HG03432 (cell line): ENCODE measurements around the gene DCLK1.
A peak's percentile ranks its signal among the peaks of the same experiment; 100 is the strongest.
"Not testable (repeated sequence)": the region's sequence is repeated elsewhere in the genome, so short reads cannot be mapped to it uniquely, and the experiment has no call there.

Experiments
- ATAC-seq: cut with Tn5 transposase; IDR thresholded peaks from one replicate; pipeline ENCODE4 v1.9.1; 2021; ENCODE audit warnings: mild to moderate bottlenecking, moderate library complexity; ENCODE audit not compliant: unreplicated experiment

Gene DCLK1

DNA sequence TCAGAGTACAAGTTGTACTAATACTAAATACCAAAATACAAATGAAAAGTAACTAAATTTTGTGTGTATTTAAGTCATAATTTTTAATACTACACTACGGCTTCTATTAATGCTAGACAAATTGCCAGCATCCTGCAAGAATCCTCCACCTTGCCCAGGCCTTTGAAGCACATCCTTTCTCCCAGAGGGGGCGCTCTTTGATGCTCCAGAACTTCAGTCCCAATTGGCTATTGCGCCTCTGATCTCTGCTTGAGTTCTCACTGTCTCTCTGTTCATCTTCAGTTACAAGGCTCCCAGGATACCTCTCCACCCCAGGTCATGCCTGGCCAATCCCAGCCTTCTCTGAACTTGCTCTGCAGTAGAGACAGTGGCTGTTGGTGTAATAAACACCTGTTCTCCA, 141.0 kb downstream of the DCLK1 start:
- ATAC-seq, result no peak

DNA sequence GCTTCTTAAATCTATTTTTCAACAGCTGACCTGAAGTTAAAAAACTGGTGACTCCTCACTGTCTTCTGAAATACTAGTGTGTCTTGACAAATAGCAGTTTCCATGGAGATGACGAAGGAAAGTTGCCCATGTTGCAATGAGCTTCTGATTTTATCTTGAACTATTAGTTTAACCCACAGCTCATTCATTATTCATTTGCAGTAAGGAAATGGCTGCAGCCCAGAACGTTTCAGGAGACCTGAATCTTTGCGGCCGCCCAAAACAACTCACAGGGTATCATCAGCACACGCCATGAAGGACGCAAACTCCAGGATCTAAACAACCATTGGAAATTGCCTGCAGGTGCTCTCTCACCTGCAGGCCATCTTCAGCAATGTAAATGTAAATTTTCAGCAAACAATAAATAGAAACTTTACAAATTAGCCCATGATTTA, 142.5 kb downstream of the DCLK1 start:
- no peak for ATAC-seq

DNA sequence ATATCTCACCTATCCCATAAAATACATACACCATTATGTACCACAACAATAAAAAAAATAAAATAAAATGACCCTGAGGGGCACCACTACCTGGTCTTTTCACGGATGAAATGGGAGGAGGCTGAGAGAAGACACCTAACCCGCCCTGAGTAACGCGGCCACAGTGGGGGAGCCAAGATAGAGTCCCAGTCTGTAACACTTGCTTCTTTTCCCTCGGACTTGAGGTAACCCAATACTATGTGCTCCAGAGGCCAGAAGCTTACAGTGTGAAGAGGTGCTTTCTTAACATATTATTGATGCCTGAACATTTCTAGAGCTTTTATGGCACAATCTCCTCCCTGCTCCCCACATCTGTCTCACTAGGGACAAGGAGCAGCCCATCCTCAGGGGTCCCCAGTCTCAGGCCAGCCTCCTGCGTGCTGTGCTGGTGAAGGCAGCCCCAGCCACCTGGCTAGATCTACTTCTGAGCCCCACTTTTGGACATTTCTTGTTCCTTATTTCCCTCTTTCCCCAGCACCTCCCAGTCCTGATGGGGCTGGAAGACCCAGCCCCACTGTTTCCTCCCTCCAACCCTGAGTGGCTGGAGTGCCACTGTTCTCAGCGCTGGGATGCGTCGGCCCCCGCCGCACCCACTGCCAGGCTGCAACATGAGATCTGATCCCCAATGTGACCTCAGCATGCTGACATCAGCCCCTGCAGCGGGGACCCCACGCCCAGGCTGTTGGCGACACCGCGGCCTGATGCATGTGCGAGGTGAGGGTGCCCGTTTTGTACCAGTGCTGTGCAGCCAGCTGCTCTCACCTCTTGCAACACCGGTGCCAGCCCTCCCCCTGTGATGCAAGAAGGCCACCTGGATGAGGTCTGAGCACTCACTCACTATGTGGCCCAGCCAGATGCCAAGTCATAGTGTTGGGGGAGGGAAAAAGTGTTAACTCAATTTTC, 143.3 kb downstream of the DCLK1 start:
- no peak for ATAC-seq

- no peak for ATAC-seq
Measured at GRCh38 chr13:35984776-35985453, 146.3 kb downstream of the DCLK1 start.

DNA sequence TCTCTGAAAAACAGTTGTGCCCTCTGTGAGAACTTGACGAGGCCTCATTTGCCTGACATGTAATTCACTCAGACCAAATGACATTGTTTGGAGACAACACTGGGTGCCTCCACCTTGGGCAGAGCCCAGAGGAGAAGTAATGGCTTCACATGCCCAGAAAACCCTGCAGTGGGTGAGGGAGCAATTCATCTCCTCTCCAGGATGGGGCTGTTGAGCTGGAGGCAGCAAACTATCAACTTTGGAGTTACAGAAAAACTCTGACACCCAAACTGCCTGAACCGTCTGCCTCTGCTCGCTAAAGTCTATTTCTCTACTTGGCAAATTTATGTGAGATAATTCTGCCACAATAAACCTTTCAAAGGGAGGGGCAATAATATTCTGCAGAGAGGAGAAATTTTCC, 146.9 kb downstream of the DCLK1 start:
- ATAC-seq, result no peak

DNA sequence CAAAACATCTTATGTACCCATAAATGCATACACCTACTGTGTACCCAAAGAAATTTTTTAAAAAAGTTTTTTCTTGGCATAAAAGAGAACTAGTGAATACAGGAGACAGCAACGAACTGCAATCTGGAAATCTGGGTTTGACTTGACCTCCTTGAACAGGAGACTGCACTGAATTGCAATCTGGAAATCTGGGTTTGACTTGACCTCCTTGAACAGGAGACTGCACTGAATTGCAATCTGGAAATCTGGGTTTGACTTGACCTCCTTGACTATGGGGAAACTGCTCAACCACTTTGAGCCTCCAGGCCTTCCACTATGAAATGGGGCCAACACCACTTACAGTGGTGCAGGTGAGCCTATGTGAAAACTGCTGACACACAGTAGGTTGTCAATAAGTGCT, 147.5 kb downstream of the DCLK1 start:
- ATAC-seq, result not testable (repeated sequence)

DNA sequence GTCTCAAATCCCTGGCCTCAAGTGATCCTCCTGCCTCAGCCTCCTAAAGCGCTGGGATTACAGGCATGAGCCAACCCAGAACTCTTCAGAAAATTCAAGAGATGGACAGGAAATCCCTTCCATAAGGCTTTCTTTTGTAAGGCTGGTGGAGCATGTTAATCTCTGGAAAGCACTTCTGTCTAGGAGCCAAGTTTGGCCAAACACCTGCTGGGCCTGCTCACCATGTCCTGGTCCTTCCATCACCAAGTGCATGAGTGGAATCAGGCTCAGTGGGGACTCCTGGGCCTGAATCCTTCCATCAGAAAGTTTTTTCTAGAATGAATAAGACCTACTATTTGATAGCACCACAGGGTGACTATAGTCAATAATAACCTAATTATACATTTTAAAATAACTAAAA, 148.0 kb downstream of the DCLK1 start:
- ATAC-seq, result no peak

DNA sequence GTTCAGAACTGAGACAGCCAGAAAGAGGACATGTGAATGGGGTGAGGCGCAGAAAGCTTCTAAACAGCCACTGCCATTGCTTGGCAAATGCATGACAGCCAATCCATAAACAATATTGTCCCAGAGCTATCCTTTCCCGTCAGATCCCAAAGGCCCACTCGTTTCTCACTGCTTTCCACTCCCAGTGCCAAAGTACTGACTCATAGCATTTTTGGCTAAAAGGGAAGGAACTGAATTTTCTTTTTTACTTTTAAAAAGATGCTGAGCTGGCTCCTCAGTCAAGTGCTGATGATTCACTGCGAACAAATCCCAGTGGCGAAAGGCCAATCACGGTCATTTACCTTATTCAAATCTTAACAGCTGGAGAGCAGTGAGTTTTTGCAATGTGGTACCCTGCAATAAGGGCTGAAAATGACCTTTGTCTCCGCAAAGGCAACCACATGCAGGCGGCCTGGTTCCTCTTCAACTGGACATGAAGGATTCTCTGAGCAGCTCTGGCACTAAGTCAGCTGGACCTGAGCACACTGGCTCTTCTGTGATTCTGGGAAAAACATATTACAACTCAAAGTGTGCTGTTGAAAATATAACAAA, 151.7 kb downstream of the DCLK1 start:
- no peak for ATAC-seq

DNA sequence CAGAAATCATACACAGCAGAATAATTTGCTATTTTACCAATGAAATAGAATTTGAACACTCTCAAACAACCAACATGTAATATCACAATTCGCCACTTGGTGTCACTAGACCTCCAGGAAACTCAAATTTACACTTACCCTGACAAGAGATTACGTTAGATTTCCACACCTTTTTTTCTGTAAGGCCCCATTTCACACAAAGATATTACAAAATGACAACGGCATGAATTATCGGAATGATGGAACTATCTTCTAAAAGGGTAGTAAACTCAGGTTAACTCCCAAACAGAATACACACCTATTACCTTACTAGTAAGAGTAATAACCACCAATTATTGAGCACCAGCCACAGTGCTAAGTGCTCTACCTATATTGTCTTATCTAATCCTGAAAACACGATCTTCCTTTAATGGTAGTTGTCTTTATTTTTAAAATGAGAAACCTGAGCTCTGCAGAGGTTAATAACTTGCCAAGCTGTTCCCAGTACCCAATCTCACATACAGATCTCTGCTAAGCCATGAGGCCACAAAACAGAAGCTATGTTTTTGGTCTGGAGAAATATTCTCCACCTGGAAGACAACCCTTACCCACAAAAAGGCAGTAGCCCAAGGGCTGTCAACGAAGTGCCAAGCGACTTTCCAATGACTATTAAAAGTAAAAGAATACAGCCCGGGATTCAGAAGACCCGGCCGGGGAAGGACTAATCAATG, 152.4 kb downstream of the DCLK1 start:
- peak; percentile 69 for ATAC-seq

- no peak for ATAC-seq
Measured at GRCh38 chr13:35977060-35977459, 154.1 kb downstream of the DCLK1 start.

DNA sequence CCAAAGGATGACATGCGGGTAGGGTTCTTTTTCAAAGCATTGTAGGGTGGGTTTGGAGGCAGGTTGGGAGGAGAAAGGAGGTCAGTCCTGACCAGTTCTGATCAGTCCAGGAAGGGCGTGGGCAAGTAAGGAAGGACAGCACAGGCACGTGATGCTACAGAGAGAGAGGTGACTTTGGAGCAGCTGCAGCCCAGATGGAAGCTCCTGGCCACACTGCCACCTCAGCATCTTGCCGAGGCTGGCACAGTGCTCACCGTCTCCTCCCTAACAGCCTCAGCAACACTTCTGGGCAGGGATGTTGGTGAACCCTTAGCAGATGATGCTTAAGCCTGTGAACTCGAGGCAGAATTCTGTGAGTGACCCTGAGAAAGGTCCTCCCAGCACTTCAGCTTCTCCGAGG, 155.1 kb downstream of the DCLK1 start:
- ATAC-seq, result no peak

DNA sequence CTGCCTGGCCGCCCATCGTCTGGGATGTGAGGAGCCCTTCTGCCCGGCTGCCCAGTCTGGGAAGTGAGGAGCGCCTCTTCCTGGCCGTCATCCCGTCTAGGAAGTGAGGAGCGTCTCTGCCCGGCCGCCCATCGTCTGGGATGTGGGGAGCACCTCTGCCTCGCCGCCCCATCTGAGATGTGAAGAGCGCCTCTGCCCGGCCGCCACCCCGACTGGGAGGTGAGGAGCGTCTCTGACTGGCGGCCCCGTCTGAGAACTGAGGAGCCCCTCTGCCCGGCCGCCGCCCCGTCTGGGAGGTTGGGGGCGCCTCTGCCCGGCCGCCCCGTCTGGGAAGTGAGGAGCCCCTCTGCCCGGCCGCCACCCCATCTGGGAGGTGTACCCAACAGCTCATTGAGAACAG, 164.2 kb downstream of the DCLK1 start:
- not testable (repeated sequence) for ATAC-seq

- ATAC-seq, result no peak
Measured at GRCh38 chr13:35966024-35966423, 165.2 kb downstream of the DCLK1 start.

DNA sequence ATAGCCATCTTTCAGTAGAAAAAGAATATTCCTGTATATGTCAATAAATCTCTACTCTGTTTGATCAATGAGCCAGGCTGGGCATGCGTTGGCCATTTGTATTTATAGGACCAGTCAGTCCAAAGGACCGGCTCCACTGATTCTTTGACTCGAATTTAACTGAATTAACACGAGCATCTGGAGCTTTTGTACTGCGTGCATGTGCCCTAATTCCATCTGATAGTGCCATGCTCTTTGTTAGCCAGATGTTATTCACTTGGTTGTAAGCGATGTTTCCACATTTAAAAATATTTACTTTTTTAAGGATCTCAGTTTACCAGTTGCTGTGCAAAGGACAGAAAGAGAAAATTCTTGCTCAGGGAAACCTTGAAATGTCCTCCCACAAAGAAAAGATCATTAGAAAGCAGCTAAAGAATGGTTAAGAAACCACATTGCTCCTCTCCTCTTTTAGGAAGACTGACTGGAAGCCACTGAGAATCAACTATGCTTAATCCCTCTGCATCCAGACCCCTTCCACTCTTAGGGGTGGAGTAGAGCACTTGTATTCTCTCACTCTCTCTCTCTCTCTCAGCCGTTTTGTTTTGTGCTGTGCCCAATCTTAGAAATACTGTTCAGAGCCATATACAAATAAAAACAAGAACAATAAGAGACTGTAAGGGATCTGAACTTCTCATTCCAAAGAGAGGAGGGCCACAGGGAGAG, 165.8 kb downstream of the DCLK1 start:
- ATAC-seq, result no peak

DNA sequence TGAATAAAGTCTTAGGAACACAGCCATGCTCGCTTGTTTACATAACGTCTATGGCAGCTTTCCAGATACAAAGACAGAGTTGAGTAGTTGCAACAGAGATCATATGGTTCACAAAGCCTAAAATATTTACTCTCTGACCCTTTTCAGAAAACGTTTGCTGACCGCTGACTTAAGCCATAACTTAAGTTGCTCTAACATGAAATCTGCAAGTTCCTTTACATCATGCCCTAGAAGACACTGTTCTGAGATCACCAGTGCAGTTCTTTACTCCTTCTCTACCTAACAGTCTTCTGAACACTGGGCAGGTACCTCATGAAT, 166.4 kb downstream of the DCLK1 start:
- ATAC-seq, result no peak

DNA sequence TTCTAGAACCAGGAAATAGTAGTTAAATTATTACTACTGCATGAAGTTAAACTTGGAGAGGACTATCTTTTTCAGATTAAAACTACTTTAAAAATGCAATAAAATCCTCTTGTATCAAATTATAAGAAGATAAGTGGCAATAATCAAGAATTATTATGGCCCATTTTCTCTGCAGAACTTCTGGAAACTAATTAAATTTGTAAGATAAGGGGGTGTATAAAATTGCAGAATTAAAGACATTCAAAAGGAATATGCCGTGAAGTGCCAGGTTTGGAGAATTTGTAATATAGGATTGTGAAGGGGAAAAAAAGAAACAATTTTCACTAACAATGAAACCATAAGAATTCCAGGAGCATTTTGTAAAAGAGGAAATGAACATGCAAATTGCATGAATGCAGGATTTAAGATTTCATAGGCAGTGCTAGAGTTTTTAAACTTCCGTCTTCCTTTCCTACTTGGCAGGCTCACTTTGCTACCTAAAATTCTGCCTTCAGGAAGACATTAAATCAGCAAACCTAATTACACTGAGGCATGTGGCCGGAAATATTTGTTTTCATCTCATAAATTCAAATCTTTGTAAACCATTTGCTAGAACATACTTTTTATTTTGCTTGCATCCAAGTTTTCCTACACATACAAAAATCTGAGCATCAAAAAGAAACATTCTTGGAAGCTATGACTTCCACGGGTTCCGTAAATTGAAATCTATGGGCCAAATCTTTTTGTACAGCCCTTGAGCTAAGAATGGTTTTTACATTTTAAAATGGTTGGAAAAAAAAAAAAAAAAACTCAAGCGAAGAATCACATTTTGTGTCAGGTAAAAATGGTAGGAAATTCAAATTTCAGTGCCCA, 166.9 kb downstream of the DCLK1 start:
- ATAC-seq, result no peak

DNA sequence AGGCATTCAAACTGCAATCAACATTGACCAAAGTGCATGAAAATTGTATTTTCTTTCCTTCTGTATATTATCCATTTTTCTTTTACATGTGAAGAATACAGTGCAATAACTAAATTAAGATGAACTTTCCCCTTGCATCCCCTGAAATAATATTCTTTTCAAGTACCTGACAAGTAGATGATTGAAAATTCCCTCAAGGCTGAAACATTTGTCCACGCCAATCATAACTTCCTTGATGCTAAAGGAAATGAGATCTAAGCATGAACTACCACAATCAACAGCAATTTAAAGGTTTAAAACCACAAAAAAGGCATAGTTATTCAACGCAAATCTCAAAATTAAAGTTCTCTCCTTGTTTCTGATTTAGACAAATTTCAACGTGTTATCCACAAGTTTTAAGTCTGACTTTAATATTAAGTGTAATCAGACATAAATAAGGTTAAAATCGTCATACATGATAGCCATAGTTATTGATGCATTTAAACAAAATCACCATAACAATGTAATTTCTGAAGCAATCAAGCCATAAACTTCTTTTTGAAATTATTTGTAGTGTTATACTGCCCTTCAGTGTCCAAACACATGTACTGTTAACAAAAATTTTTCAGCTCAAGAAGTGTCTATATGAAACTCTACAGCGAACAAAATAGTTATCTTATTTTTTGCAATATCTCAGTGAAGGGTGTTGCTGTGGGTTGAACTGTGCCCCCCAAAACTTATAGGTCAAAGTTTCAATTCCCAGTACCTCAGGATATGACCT, 169.5 kb downstream of the DCLK1 start:
- ATAC-seq, result no peak

- no peak for ATAC-seq
Measured at GRCh38 chr13:35961002-35961401, 170.2 kb downstream of the DCLK1 start.

- no peak for ATAC-seq
Measured at GRCh38 chr13:35957996-35958395, 173.2 kb downstream of the DCLK1 start.
